ENCODE data around the gene HMGXB3. TPM values are rescaled to one million over a fixed set of nuclear protein-coding genes. Genes with fewer than 3 reads are reported as not detected.
A peak's percentile ranks its signal among the peaks of the same experiment; 100 is the strongest.

The HMGXB3 gene
- total RNA-seq, 1 experiment from 2014 or later, result 43.8 TPM

DNA sequence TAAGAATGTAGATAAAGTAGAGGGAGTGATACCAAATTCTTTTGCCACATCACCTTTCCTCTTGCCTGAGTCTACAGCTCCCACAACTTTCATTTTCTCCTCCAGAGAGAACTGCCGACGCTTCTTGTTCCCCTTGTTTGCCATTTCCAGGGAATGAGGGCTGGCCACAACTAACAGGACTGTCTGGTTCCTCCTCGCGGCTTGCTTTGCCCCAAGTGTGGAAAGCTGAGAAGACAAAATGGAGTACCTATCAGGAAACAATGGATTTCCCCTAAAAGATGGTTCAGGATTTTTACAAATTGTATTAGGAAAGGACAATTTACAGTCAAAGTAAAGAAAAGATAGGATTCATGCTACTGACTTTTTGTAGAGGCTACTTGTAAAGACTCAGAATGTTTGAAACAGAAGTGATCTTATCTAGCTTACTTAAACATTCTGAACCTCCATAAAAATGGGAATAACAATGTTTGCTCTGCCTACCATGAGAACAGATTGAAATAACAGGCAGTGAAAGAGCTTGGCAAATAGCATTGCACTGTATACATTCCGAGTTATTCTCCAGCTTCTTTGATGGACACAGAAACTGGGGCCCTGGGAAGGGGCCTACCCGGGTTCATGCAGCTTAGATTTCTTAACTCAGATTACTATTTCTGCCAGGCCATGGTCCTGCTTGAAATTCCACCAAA, 4.2 kb upstream of the HMGXB3 start:
- BruUV-seq (replicated peaks), result no TSS peak
- peaks cover 30% of the 10 kb centered on the region for H3K4me1 ChIP-seq
- H3K9me3 ChIP-seq, result no peaks in the 10 kb centered on the region
- H3K4me1 Mint-ChIP-seq (ENCODE audit: low read depth, unreplicated experiment), result peaks cover 35% of the 10 kb centered on the region
- H3K36me3 Mint-ChIP-seq (ENCODE audit: insufficient read depth, unreplicated experiment), result peaks cover 25% of the 10 kb centered on the region
- H3K9me3 Mint-ChIP-seq (ENCODE audit: unreplicated experiment), result no peaks in the 10 kb centered on the region
- CTCF ChIA-PET, result interaction anchor here (0.6 to 1.0 kb wide), 5 partner anchors 36 to 162 kb away, joined by 3 to 7 read pairs (median 4); partner anchors contain the start of gene SLC26A2
- H3K4me3 ChIP-seq (ENCODE audit: low read depth, low read length), result no peak overlapping the region
- intact Hi-C loops (cut with micrococcal nuclease; ENCODE audit: unreplicated experiment), result loop anchor here (1.0 kb wide), 1 partner anchor 30 kb away; no protein-coding TSS in a partner anchor
- peak in 1 of 2 experiments; percentile 44 for DNase-seq
- POLR2A ChIA-PET, result interaction anchor here (1.0 kb wide), 1 partner anchor 36 kb away, joined by 4 read pairs; the partner anchor contains the start of gene SLC26A2
- peaks cover 4% of the 10 kb centered on the region; the same call in 1 of the 2 replicates for H3K36me3 ChIP-seq (ENCODE audit: control insufficient read depth, insufficient read depth, low read length)
- no peaks in the 10 kb centered on the region for H3K27me3 ChIP-seq (replicated peaks; ENCODE audit: control insufficient read depth, insufficient read depth, low read length)
- peak overlapping the region; percentile 54 for H3K4me3 Mint-ChIP-seq (ENCODE audit: unreplicated experiment)
- no peaks in the 10 kb centered on the region for H3K27me3 Mint-ChIP-seq (ENCODE audit: insufficient read depth, unreplicated experiment)
- TF ChIP-seq, protein P1, sequence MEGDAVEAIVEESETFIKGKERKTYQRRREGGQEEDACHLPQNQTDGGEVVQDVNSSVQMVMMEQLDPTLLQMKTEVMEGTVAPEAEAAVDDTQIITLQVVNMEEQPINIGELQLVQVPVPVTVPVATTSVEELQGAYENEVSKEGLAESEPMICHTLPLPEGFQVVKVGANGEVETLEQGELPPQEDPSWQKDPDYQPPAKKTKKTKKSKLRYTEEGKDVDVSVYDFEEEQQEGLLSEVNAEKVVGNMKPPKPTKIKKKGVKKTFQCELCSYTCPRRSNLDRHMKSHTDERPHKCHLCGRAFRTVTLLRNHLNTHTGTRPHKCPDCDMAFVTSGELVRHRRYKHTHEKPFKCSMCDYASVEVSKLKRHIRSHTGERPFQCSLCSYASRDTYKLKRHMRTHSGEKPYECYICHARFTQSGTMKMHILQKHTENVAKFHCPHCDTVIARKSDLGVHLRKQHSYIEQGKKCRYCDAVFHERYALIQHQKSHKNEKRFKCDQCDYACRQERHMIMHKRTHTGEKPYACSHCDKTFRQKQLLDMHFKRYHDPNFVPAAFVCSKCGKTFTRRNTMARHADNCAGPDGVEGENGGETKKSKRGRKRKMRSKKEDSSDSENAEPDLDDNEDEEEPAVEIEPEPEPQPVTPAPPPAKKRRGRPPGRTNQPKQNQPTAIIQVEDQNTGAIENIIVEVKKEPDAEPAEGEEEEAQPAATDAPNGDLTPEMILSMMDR (IDR thresholded peaks at IDR 0.05; ENCODE audit: insufficient read depth in 1 of 2, low read depth in 1 of 2, low read length in 1 of 2, severe bottlenecking in 1 of 2, unreplicated experiment in 1 of 2), result no peak
- peak overlapping the region; percentile 75 for H3K27ac Mint-ChIP-seq (ENCODE audit: unreplicated experiment)

DNA sequence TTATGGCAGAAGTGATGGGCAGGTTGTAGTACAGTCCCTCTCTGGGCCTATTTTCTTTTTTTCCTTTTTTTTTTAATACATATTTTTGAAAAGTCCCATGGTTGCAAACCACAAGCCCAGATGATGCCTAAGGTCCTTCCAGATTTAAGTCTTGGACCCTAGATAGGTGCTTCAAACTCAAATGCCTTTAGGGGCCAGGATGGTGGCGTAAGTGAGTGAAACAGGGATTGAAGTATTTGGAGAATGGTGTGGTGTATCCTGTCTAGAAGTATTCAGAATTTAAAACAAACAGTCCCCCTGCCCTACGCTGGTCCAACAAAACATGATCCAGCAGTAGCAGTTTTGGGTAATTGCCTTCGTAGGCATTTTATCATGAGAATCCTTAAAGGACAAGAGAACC, 2.3 kb upstream of the HMGXB3 start:
- no TSS peak for BruUV-seq (replicated peaks)
- Histone ChIP-seq H3K4me1 (peaks cover 36% of the 10 kb centered on the region), H3K9me3 (no peaks in the 10 kb centered on the region), H3K36me3 (ENCODE audit: control insufficient read depth, insufficient read depth, low read length) (peaks cover 4% of the 10 kb centered on the region; the same call in 1 of the 2 replicates), H3K27me3 (replicated peaks; ENCODE audit: control insufficient read depth, insufficient read depth, low read length) (no peaks in the 10 kb centered on the region), H3K4me3 (ENCODE audit: low read depth, low read length) (no peak overlapping the region)
- TF ChIP-seq, protein P1 (IDR thresholded peaks at IDR 0.05; ENCODE audit: insufficient read depth in 1 of 2, low read depth in 1 of 2, low read length in 1 of 2, severe bottlenecking in 1 of 2, unreplicated experiment in 1 of 2), result no peak
- intact Hi-C loops (cut with micrococcal nuclease; ENCODE audit: unreplicated experiment), result no loop called here
- H3K4me3 Mint-ChIP-seq (ENCODE audit: unreplicated experiment), result peak overlapping the region; percentile 85
- peaks cover 34% of the 10 kb centered on the region for H3K36me3 Mint-ChIP-seq (ENCODE audit: insufficient read depth, unreplicated experiment)
- peaks cover 43% of the 10 kb centered on the region for H3K4me1 Mint-ChIP-seq (ENCODE audit: low read depth, unreplicated experiment)
- ChIA-PET CTCF (no interaction called here), POLR2A (no interaction called here)
- no peak overlapping the region for H3K27ac Mint-ChIP-seq (ENCODE audit: unreplicated experiment)
- H3K9me3 Mint-ChIP-seq (ENCODE audit: unreplicated experiment), result no peaks in the 10 kb centered on the region
- no peaks in the 10 kb centered on the region for H3K27me3 Mint-ChIP-seq (ENCODE audit: insufficient read depth, unreplicated experiment)
- DNase-seq, result no peak

DNA sequence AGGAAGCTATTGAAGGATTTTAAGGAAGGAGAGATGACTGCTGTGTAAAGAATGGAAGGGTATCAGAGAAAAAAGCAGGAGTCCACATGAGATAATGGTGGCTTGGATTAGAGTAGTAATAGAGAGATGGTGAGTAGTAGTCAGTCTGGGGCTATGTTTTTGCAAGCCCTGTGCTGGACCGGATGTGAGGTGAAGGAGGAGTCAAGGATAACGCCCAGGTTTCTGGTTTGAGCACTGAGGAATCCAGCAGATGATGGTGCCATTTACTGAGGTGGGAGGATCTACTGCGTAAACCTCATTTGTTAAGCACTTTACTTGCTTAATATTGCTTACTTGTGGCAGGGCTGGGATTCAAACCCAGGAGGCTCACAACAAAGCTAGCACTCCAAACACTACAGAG, 1.2 kb upstream of the HMGXB3 start:
- intact Hi-C loops (cut with micrococcal nuclease; ENCODE audit: unreplicated experiment), result no loop called here
- Histone ChIP-seq H3K4me1 (peaks cover 36% of the 10 kb centered on the region), H3K4me3 (ENCODE audit: low read depth, low read length) (peak overlapping the region; percentile 72), H3K36me3 (ENCODE audit: control insufficient read depth, insufficient read depth, low read length) (peaks cover 4% of the 10 kb centered on the region; the same call in 1 of the 2 replicates), H3K27me3 (replicated peaks; ENCODE audit: control insufficient read depth, insufficient read depth, low read length) (no peaks in the 10 kb centered on the region), H3K9me3 (no peaks in the 10 kb centered on the region)
- no TSS peak for BruUV-seq (replicated peaks)
- Mint-ChIP-seq H3K27ac (ENCODE audit: unreplicated experiment) (peak overlapping the region; percentile 86), H3K4me3 (ENCODE audit: unreplicated experiment) (peak overlapping the region; percentile 85), H3K27me3 (ENCODE audit: insufficient read depth, unreplicated experiment) (no peaks in the 10 kb centered on the region), H3K4me1 (ENCODE audit: low read depth, unreplicated experiment) (peaks cover 43% of the 10 kb centered on the region), H3K36me3 (ENCODE audit: insufficient read depth, unreplicated experiment) (peaks cover 41% of the 10 kb centered on the region), H3K9me3 (ENCODE audit: unreplicated experiment) (no peaks in the 10 kb centered on the region)
- ChIA-PET POLR2A (interaction anchor here (1.5 kb wide), 1 partner anchor 171 kb away, joined by 3 read pairs; no protein-coding TSS in a partner anchor), CTCF (interaction anchor here (1.3 to 1.4 kb wide), 2 partner anchors 27 to 166 kb away, joined by 8 to 10 read pairs; no protein-coding TSS in a partner anchor)
- TF ChIP-seq, protein P1 (IDR thresholded peaks at IDR 0.05; ENCODE audit: insufficient read depth in 1 of 2, low read depth in 1 of 2, low read length in 1 of 2, severe bottlenecking in 1 of 2, unreplicated experiment in 1 of 2), result no peak
- no peak for DNase-seq
